ENCODE measurements around the gene EVL.

EVL gene

DNA sequence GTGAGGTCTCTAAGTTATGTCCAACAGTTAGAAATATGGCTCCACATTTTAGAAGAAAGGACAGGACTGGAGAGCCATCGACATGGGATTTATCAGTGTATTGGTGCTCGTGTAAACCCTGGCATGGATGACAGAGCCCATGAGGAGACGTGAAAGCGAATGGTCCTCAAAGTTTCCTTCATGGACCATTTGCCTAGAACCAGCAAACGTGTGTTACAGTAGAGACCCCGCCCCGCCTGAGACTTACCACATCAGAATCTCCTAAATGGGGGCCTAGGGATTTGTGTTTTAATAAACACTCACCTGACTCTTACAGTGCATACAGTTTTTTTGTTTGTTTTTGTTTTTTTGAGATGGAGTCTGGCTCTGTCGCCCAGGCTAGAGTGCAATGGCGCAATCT lies 12.2 kb downstream of the EVL start:
- DNase-seq (ENCODE audit: extremely low spot score) = no peak
- TF ChIP-seq FOXM1 (IDR thresholded peaks at IDR 0.05; ENCODE audit: borderline replicate concordance) (no peak), TARDBP (IDR thresholded peaks at IDR 0.05) (no peak), BHLHE40 (IDR thresholded peaks at IDR 0.05; ENCODE audit: borderline replicate concordance) (no peak), ZNF384 (IDR thresholded peaks at IDR 0.05) (no peak), ARNT (IDR thresholded peaks at IDR 0.05) (no peak)
- TF ChIP-seq, protein P1, sequence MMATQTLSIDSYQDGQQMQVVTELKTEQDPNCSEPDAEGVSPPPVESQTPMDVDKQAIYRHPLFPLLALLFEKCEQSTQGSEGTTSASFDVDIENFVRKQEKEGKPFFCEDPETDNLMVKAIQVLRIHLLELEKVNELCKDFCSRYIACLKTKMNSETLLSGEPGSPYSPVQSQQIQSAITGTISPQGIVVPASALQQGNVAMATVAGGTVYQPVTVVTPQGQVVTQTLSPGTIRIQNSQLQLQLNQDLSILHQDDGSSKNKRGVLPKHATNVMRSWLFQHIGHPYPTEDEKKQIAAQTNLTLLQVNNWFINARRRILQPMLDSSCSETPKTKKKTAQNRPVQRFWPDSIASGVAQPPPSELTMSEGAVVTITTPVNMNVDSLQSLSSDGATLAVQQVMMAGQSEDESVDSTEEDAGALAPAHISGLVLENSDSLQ (IDR thresholded peaks at IDR 0.05) = no peak
- POLR2A ChIA-PET = interaction anchor here (1.3 kb wide), 1 partner anchor 55 kb away, joined by 3 read pairs; no protein-coding TSS in a partner anchor
- CTCF ChIA-PET = no interaction called here

DNA sequence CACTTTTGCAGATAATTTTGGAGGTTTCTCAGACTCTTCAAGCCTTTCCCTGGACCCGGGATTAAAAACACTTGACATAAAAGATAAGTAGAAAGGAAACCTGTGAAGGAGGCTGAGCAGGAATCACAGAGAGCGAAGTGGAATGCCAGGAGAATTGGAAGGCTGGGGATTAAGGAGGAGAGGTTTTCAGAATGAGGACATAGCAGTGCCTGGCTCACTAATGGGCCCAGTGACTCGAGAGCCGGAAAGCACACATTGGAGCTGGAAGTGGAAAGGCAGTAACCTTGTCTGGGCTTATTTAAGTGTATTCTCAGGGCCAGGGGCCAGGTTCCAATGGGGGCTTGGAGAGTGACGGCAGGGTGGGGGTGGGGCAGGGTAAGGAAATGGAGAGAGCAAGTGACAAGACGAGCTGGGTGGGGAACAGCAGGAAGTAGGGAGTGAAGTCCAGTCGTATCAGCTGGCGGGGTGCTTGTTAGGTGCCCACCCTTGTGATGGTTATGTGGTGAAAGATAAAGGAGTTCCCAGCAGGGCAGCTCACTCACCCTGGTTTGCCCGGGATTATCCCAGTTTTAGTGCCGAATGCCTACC lies 13.1 kb downstream of the EVL start:
- CTCF ChIA-PET = interaction anchor here (1.3 to 1.4 kb wide), 2 partner anchors 19 to 30 kb away, joined by 4 read pairs; no protein-coding TSS in a partner anchor
- no peak for DNase-seq (ENCODE audit: extremely low spot score)
- TF ChIP-seq LEF1 (IDR thresholded peaks at IDR 0.05; ENCODE audit: borderline replicate concordance) (no peak), FOXA1 (IDR thresholded peaks at IDR 0.05) (no peak), SP1 (IDR thresholded peaks at IDR 0.05) (no peak), FOXK2 (IDR thresholded peaks at IDR 0.05) (no peak), ZNF384 (IDR thresholded peaks at IDR 0.05) (no peak), NFRKB (IDR thresholded peaks at IDR 0.05) (no peak), L3MBTL2 (conservative IDR thresholded peaks at IDR 0.05) (no peak), TARDBP (IDR thresholded peaks at IDR 0.05) (no peak), FOXM1 (IDR thresholded peaks at IDR 0.05; ENCODE audit: borderline replicate concordance) (no peak), HDGF (IDR thresholded peaks at IDR 0.05; ENCODE audit: borderline replicate concordance) (no peak), SUZ12 (IDR thresholded peaks at IDR 0.05) (no peak), CTBP1 (IDR thresholded peaks at IDR 0.05; ENCODE audit: borderline replicate concordance) (no peak), ELF4 (IDR thresholded peaks at IDR 0.05) (no peak), BHLHE40 (IDR thresholded peaks at IDR 0.05; ENCODE audit: borderline replicate concordance) (no peak), ARNT (IDR thresholded peaks at IDR 0.05) (no peak)
- TF ChIP-seq, protein P1 (IDR thresholded peaks at IDR 0.05) = no peak
- POLR2A ChIA-PET = no interaction called here

DNA sequence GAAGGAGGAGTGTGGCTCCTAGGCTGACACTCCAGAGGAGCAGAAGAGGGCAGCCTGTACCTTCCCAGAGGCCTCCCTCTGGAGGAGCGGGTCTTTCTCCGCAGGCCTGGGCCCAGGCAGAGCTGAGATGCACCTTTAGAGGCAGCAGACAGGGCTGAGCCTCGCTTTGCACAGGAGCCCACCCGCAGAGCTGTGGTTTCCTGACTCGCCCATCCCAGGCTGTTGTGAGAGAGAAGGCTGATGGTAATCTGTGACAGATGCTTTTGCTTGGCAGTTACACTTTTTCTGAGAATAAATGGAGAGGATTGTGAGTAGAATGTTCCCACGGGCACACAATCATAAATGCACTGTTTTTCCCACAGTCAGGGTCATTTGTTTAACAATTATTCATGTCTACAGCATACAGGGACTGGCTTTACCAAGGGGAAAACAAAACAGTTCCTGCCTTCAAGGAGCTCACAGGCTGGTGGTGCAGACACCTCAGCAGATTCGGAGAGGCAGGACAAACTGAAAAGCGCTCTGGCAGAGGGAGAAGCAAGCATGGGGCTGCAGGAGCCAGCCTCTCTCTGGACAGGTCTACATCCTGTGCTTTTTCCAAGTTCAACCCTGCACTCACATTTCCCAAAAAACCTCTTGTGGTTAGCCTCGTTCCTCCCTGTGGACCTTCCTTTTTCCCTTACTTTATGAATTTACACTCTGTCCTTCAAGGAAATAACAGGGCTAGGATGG lies 13.9 kb downstream of the EVL start:
- DNase-seq (ENCODE audit: extremely low spot score) = peak; percentile 47
- ChIA-PET POLR2A (no interaction called here), CTCF (interaction anchor here (1.3 to 1.4 kb wide), 2 partner anchors 18 to 29 kb away, joined by 4 read pairs; no protein-coding TSS in a partner anchor)
- TF ChIP-seq ELF4 (IDR thresholded peaks at IDR 0.05) = no peak
- TF ChIP-seq LEF1 (IDR thresholded peaks at IDR 0.05; ENCODE audit: borderline replicate concordance) = no peak
- no peak for TF ChIP-seq FOXM1 (IDR thresholded peaks at IDR 0.05; ENCODE audit: borderline replicate concordance)
- TF ChIP-seq, protein P1 (IDR thresholded peaks at IDR 0.05) = no peak
- TF ChIP-seq L3MBTL2 (conservative IDR thresholded peaks at IDR 0.05) = no peak
- TF ChIP-seq SP1 (IDR thresholded peaks at IDR 0.05) = no peak
- no peak for TF ChIP-seq FOXK2 (IDR thresholded peaks at IDR 0.05)
- TF ChIP-seq SUZ12 (IDR thresholded peaks at IDR 0.05) = no peak
- no peak for TF ChIP-seq BHLHE40 (IDR thresholded peaks at IDR 0.05; ENCODE audit: borderline replicate concordance)
- no peak for TF ChIP-seq HDGF (IDR thresholded peaks at IDR 0.05; ENCODE audit: borderline replicate concordance)
- TF ChIP-seq ZNF384 (IDR thresholded peaks at IDR 0.05) = no peak
- no peak for TF ChIP-seq TARDBP (IDR thresholded peaks at IDR 0.05)

DNA sequence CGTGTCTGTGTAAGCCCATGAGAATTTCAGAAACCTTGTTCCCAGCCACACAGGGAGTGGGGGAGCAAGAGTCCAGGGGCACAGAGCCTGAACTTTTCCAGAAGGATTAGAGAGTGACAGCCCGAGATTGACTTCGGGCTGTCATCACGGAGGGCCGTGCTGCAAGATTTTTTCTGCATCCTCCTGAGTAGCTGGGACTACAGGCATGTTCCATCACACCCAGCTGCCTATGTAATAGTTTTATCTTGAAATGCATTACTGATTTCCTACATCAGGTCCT lies 14.4 kb downstream of the EVL start:
- no peak for DNase-seq (ENCODE audit: extremely low spot score)
- ChIA-PET POLR2A (interaction anchor here (1.1 kb wide), 1 partner anchor 17 kb away, joined by 3 read pairs; no protein-coding TSS in a partner anchor), CTCF (interaction anchor here (1.5 kb wide), 1 partner anchor 14 kb away, joined by 3 read pairs; the partner anchor contains the start of gene EVL)
- TF ChIP-seq TARDBP (IDR thresholded peaks at IDR 0.05) = no peak
- no peak for TF ChIP-seq L3MBTL2 (conservative IDR thresholded peaks at IDR 0.05)
- TF ChIP-seq FOXK2 (IDR thresholded peaks at IDR 0.05) = no peak
- TF ChIP-seq, protein P1 (IDR thresholded peaks at IDR 0.05) = no peak
- TF ChIP-seq HDGF (IDR thresholded peaks at IDR 0.05; ENCODE audit: borderline replicate concordance) = no peak
- TF ChIP-seq ZNF384 (IDR thresholded peaks at IDR 0.05) = no peak

DNA sequence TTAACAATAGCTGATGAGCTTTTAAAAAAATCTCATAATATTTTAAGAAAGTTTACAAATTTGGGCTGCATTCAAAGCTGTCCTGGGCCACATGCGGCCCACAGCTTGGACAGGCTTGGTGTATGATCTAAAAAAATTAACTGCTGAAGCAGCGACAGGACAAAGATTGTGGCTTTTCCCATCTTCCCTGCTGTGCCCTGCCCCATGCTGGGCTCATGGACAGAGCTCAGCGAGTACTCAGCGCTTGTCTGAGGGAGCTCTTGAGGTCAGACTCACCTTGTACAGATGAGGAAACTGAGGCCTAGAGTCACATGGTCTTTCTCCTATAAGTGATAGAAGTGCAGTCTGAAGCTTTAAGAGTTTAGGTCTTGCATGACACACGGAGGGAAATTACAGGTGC lies 15.0 kb downstream of the EVL start:
- DNase-seq (ENCODE audit: extremely low spot score) = no peak
- TF ChIP-seq SUZ12 (IDR thresholded peaks at IDR 0.05) = no peak
- no peak for TF ChIP-seq ARNT (IDR thresholded peaks at IDR 0.05)
- TF ChIP-seq SP1 (IDR thresholded peaks at IDR 0.05) = no peak
- TF ChIP-seq L3MBTL2 (conservative IDR thresholded peaks at IDR 0.05) = no peak
- no peak for TF ChIP-seq LEF1 (IDR thresholded peaks at IDR 0.05; ENCODE audit: borderline replicate concordance)
- no peak for TF ChIP-seq NFRKB (IDR thresholded peaks at IDR 0.05)
- no peak for TF ChIP-seq HDGF (IDR thresholded peaks at IDR 0.05; ENCODE audit: borderline replicate concordance)
- no peak for TF ChIP-seq FOXK2 (IDR thresholded peaks at IDR 0.05)
- no peak for TF ChIP-seq BHLHE40 (IDR thresholded peaks at IDR 0.05; ENCODE audit: borderline replicate concordance)
- no peak for TF ChIP-seq FOXA1 (IDR thresholded peaks at IDR 0.05)
- no peak for TF ChIP-seq TARDBP (IDR thresholded peaks at IDR 0.05)
- no peak for TF ChIP-seq FOXM1 (IDR thresholded peaks at IDR 0.05; ENCODE audit: borderline replicate concordance)
- TF ChIP-seq ELF4 (IDR thresholded peaks at IDR 0.05) = no peak
- ChIA-PET POLR2A (interaction anchor here (1.1 kb wide), 1 partner anchor 16 kb away, joined by 3 read pairs; no protein-coding TSS in a partner anchor), CTCF (interaction anchor here (1.5 kb wide), 1 partner anchor 15 kb away, joined by 3 read pairs; the partner anchor contains the start of gene EVL)
